Endometrium (tissue), 2 donors: Measurements from ENCODE around the gene CAND2.

ENCODE experiments used
- FAIRE-seq: peaks from 2 replicates; lab custom pipeline; 2012; peaks lifted over from hg19 to GRCh38; lab: Jason Lieb, UNC
- donor health status: control.
- donor health status: control.

Gene CAND2

GRCh38 chr3:12807601-12808359 is 11.3 kb downstream of the CAND2 start:
- no peak for FAIRE-seq

- no peak for FAIRE-seq
Measured at GRCh38 chr3:12808587-12808986, 12.1 kb downstream of the CAND2 start.

- no peak for FAIRE-seq
Measured at GRCh38 chr3:12809001-12809400, 12.5 kb downstream of the CAND2 start.

- FAIRE-seq = no peak
Measured at GRCh38 chr3:12809435-12809834, 13.0 kb downstream of the CAND2 start.

- FAIRE-seq = no peak
Measured at GRCh38 chr3:12810013-12810780, 13.7 kb downstream of the CAND2 start.

- no peak for FAIRE-seq
Measured at GRCh38 chr3:12810961-12811360, 14.5 kb downstream of the CAND2 start.

GRCh38 chr3:12812812-12813211 is 16.3 kb downstream of the CAND2 start:
- FAIRE-seq = no peak

GRCh38 chr3:12813967-12814366 is 17.5 kb downstream of the CAND2 start:
- no peak for FAIRE-seq

GRCh38 chr3:12815078-12815477 is 18.6 kb downstream of the CAND2 start:
- FAIRE-seq = no peak

- FAIRE-seq = no peak
Measured at GRCh38 chr3:12815719-12816118, 19.2 kb downstream of the CAND2 start.

- no peak for FAIRE-seq
Measured at GRCh38 chr3:12816521-12817342, 20.3 kb downstream of the CAND2 start.

- FAIRE-seq = no peak
Measured at GRCh38 chr3:12817343-12817710, 20.8 kb downstream of the CAND2 start.

- no peak for FAIRE-seq
Measured at GRCh38 chr3:12818273-12818672, 21.8 kb downstream of the CAND2 start.

- no peak for FAIRE-seq
Measured at GRCh38 chr3:12818773-12819172, 22.3 kb downstream of the CAND2 start.

- no peak for FAIRE-seq
Measured at GRCh38 chr3:12822725-12823373, 26.4 kb downstream of the CAND2 start.

GRCh38 chr3:12824299-12824698 is 27.8 kb downstream of the CAND2 start:
- FAIRE-seq = no peak

GRCh38 chr3:12825156-12825555 is 28.7 kb downstream of the CAND2 start:
- no peak for FAIRE-seq

GRCh38 chr3:12828751-12829150 is 32.3 kb downstream of the CAND2 start:
- no peak for FAIRE-seq

GRCh38 chr3:12829404-12829803 is 32.9 kb downstream of the CAND2 start:
- no peak for FAIRE-seq

GRCh38 chr3:12829886-12830784 is 33.7 kb downstream of the CAND2 start:
- no peak for FAIRE-seq

- no peak for FAIRE-seq
Measured at GRCh38 chr3:12830785-12831156, 34.3 kb downstream of the CAND2 start.
